ENCODE results near the gene PDE11A.

GRCh38 chr2:177828557-177828956, 244.0 kb downstream of the PDE11A start:
- TF ChIP-seq, protein P1, sequence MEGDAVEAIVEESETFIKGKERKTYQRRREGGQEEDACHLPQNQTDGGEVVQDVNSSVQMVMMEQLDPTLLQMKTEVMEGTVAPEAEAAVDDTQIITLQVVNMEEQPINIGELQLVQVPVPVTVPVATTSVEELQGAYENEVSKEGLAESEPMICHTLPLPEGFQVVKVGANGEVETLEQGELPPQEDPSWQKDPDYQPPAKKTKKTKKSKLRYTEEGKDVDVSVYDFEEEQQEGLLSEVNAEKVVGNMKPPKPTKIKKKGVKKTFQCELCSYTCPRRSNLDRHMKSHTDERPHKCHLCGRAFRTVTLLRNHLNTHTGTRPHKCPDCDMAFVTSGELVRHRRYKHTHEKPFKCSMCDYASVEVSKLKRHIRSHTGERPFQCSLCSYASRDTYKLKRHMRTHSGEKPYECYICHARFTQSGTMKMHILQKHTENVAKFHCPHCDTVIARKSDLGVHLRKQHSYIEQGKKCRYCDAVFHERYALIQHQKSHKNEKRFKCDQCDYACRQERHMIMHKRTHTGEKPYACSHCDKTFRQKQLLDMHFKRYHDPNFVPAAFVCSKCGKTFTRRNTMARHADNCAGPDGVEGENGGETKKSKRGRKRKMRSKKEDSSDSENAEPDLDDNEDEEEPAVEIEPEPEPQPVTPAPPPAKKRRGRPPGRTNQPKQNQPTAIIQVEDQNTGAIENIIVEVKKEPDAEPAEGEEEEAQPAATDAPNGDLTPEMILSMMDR (conservative IDR thresholded peaks at IDR 0.05): no peak
- TF ChIP-seq ZFX (IDR thresholded peaks at IDR 0.05): no peak

Data from C4-2B (cell line).